ENCODE data around the gene KIF20A.
"Not testable (repeated sequence)": the region's sequence is repeated elsewhere in the genome, so short reads cannot be mapped to it uniquely, and the experiment has no call there.

Gene KIF20A

DNA sequence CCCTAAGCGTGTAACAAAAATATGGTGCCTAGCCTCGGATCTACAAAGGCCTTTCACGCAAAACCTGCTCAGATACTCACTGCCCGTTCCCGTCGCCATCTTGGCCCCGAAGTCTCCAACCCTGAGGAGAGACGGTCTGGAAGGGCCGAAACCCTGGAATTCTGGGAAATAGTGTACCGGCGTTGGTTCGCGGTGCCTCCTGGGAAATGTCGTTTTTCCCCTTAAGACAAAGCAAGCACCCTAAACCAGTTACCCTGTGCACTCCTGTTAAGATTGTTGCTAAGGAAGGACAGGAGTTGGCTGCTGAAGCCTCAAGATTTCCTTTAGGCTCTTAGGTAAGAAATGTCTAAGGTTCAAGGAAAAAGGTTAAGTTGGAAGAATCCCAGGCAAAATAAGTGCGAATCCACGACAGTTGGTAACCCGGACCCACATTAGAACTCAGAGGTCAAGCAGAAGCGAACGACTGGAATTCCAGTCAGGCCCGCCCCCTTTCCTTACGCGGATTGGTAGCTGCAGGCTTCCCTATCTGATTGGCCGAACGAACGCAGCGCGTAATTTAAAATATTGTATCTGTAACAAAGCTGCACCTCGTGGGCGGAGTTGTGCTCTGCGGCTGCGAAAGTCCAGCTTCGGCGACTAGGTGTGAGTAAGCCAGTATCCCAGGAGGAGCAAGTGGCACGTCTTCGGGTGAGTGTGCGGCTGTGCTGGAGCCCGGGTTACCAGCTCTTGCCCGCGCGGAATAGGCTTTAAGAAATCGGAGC, at the start of gene KIF20A, which contains the start of gene BRD8:
Gene KIF20A, plus strand, starts transcription at position 597 of the 761 bp plus-strand sequence. CDS start 569 bp downstream, outside the sequence.
Gene BRD8, minus strand, starts transcription at position 115 of the 761 bp plus-strand sequence. Its CDS starts 16 bp downstream, at position 99.
- DNase-seq (ENCODE audit: low read depth, low spot score), result peak; percentile 89

- DNase-seq (ENCODE audit: low read depth, low spot score), result no peak
These were observed 49.6 kb upstream of the KIF20A start for GRCh38 chr5:138129347-138129746.

DNA sequence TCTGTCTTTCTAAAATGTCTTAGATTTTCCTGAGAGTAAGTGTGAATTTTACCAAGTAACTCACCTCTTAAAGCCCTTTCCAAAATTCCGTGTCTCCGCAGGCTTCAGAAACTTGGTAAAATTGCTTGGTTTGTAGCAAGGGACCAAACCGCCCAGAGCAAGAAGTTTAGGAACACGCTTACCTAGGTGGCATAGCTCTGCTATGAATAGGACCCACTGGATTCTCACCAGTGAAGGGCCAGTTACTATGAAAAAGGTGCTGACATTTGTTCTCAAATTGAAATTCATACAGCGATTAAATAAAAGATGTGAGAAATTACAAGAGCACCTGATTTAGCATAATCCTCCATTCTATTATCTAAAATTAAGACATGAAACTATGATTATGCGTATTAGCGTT, 46.4 kb upstream of the KIF20A start:
- DNase-seq (ENCODE audit: low read depth, low spot score), result no peak

DNA sequence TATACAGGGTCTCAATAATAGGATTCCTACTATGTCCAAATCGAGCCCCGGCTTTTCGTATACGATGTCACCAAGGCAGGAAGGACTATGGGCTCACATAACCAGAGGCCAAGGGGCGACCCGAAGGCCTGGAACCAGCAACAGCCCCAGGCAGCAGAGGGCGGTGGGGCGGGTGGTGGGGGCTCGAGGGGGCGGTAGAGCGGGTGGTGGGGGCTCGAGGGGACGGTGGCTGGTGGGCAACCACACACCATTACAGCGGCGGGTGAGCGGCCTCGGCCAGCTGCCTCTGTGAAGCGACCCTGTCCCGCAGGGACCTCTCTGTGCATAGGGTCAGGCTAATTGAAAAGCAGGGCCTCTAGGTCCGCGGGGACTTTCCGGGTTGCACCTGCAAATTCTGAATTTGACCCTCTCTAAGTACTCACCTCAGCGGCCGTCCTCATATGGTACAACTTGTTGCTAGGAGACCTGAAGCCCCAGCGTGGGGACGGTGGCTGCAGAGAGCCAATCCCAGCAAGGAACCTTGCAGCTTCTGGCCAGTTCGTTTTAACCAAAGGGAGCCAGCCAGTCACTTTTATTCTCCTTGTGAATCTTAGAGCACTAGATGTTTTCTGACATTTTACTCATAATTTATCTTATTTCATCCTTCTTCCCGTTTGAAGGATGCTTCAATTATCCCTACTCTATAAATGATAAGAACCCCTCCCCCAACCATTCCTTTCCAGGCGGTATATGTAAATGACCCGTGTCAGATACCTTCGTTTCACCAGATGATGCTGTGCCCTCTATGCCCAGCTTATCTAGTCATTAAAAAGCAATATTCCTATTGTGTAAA, 39.7 kb upstream of the KIF20A start, which contains the start of gene NME5:
Gene NME5, minus strand, starts transcription at position 480 of the 832 bp plus-strand sequence. CDS start 648 bp downstream, outside the sequence.
- peak; percentile 22 for DNase-seq (ENCODE audit: low read depth, low spot score)

DNA sequence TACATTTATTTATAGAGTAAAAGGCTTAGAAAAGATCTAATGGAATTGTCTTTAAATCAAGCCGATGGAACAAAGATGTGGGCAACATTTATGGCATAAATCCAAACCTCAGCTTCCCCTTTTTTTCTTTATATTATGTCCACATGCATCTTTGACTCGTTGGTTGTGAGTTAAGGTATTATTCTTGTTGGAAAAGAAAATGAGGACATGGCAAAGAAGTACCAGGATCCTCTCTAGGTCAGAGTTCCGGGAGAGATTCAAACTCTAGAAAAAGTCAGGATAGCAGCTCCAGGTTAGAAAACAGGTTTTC, 39.2 kb upstream of the KIF20A start:
- DNase-seq (ENCODE audit: low read depth, low spot score), result no peak

DNA sequence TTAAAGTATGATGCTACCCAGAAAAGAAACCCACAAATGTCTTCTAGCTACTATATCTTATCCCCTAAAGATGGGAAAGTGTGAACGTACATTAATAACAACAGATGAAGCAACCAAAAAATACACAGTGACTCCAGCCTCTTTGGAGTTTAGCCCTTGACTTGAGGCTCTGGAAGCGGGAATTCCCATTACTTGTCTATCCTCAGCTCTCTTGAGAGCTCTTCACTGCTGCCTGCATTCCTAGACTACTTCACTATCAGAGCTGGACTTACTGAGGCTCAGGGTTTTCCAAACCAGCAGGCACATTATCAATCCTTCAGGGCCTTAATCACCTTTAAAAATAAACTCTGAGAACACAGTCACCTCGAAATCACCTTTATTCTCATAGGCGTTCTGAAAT, 38.6 kb upstream of the KIF20A start:
- no peak for DNase-seq (ENCODE audit: low read depth, low spot score)

DNA sequence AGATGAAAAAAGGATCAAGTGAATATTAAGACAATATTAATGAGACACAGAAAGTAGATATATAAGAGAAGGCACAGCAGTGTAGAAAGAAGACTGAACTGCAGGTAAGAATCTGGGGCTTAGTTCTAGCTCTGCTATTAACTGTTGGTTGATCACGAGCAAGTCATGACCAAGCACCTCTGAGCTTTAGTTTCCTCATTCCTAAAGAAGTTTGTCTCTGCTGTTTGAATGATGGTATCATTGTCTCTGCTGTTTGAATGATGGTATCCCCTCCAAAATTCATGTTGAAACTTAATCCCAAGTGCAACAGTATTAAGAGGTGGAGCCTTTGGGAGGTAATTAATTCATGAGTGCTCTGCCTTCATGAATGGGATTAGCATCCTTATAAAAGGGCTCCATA, 37.2 kb upstream of the KIF20A start:
- no peak for DNase-seq (ENCODE audit: low read depth, low spot score)

DNA sequence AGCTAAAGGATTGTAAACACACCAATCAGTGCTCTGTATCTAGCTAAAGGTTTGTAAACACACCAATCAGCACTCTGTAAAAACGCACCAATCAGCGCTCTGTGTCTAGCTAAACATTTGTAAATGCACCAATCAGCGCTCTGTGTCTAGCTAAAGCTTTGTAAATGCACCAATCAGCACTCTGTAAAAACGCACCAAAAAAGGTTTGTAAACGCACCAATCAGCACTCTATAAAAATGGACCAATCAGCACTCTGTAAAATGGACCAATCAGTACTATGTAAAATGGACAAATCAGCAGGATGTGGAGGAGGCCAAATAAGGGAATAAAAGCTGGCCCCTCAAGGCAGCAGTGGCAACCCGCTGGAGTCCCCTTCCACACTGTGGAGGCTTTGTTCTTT, 35.3 kb upstream of the KIF20A start:
- DNase-seq (ENCODE audit: low read depth, low spot score), result not testable (repeated sequence)

DNA sequence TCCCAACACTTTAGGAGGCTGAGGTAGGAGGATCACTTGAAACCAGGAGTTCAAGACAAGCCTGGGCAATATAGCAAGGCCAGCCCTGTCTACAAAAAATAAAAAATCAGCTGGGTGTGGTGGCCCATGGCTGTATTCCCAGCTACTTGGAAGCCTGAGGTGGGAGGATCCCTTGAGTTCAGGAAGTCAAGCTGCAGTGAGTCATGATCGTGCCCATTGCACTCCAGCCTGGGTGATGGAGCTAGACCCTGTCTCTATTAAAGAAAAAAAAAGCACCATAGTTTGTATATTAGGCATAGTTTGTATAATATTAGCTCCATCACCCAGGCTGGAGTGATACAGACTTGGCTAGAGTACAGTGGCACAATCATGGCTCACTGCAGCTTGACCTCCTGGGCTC, 30.1 kb upstream of the KIF20A start:
- no peak for DNase-seq (ENCODE audit: low read depth, low spot score)

DNA sequence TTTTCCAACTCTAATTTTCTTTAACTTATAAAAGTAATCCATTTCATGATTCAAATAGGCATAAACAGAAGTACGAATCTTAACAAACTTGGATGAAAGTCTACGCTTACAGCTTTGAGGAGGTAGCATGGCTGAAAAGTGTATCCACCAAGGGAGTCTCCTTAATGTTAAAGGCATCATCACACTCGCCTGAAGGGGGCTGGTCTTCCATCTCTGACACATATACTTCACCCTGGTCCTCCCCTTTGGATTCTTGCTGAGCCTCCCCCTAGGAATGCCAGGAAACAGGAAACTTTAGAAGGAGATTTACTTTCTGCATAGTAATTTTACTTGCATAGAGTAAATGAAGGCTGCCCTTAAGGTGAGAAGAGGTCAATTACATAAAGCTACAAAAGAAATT, 29.4 kb upstream of the KIF20A start:
- DNase-seq (ENCODE audit: low read depth, low spot score), result no peak

DNA sequence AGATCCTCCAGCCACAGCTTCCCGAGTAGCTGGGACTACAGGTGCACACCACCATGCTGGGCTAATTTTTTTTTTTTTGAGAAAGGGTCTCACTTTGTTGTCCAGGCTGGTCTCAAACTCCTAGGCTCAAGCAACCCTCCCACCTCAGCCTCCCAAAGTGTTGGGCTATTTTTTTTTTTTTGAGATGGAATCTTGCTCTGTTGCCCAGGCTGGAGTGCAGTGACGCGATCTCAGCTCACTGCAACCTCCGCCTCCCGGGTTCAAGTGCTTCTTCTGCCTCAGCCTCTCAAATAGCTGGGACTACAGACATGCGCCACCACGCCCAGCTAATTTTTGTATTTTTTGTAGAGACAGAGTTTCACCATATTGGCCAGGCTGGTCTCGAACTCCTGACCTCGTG, 22.9 kb upstream of the KIF20A start:
- DNase-seq (ENCODE audit: low read depth, low spot score), result not testable (repeated sequence)

- no peak for DNase-seq (ENCODE audit: low read depth, low spot score)
These were observed 21.3 kb upstream of the KIF20A start for GRCh38 chr5:138157626-138158025.

DNA sequence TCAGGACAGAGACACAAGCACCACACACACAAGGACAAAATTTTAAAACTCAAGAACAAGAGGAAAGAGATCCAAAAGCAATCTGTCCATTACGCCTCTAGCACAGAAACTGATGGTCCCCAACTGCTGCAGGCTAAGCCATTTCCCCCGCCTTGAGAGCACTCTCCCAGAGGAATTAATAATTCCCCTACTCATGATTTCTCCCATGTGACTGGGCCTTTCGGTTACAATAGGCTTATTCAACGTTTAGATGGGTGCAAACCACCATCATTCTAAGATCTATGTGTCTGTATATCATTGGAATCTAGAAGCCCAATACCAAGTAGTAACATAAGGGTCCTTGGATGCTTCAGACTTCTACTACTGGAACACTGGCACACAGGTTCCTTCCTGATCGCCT, 19.2 kb upstream of the KIF20A start:
- no peak for DNase-seq (ENCODE audit: low read depth, low spot score)

DNA sequence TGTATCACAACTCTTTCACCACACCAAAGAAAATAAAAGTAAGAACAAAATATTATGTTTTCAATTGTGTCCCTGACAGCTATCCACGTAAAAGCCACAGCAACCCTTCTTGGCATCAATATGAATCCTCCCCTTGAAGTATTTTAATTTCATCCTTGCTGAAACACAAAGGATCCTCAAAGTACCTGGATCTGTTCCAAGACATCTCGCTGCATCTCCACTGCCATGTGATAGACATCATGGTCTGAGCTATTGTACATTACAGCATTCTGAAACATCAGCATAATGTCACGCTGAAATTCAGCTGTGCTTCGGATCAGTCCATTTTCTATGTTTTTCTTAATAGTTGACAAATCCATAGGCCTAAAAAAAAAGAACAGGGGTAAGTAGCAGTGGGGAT, 18.2 kb upstream of the KIF20A start:
- no peak for DNase-seq (ENCODE audit: low read depth, low spot score)

- no peak for DNase-seq (ENCODE audit: low read depth, low spot score)
These were observed 15.2 kb upstream of the KIF20A start for GRCh38 chr5:138163721-138164120.

DNA sequence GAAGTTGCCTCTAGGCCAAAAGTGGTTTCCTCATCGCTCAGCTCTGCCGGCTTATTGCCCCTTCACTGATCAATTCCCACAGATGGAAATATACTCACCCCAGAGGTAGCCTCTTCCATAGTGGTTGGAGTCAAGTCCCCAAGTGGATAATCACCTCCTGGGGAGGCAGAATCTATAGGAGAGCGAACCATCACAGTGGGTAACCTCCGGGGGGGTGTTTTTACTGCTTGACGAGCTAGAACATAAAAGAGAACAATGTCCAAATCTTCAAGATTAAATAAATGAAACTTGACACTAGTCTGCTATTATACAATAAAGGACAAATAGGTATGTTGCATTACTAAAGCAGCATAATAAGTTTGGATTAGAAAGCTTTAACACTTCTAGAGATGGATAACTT, 9.8 kb upstream of the KIF20A start:
- no peak for DNase-seq (ENCODE audit: low read depth, low spot score)

- no peak for DNase-seq (ENCODE audit: low read depth, low spot score)
These were observed 8.6 kb upstream of the KIF20A start for GRCh38 chr5:138170299-138170698.

GRCh38 chr5:138177941-138178515, 884 bp upstream of the KIF20A start:
- DNase-seq (ENCODE audit: low read depth, low spot score), result no peak

DNA sequence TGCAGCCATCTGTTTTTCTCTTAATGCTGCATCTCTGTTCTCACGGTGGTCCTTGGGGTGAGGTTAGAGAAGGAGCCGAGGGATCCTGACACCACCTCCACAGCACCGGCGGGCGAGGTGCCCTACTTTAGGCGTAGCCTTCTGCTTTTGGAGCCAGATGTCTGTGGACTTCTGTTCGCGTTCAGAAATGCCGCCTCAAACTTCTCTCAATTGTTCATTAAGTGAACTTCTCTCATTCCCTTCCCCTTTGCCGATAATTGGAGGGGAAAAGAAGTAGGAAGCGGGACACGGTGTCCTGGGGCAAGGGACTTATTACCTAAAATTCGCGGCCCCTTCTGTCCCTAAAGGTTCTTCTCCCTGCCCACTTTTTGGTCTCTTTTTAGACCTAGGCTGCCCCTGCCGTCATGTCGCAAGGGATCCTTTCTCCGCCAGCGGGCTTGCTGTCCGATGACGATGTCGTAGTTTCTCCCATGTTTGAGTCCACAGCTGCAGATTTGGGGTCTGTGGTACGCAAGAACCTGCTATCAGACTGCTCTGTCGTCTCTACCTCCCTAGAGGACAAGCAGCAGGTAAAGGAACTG, 455 bp downstream of the KIF20A start:
- no peak for DNase-seq (ENCODE audit: low read depth, low spot score)

DNA sequence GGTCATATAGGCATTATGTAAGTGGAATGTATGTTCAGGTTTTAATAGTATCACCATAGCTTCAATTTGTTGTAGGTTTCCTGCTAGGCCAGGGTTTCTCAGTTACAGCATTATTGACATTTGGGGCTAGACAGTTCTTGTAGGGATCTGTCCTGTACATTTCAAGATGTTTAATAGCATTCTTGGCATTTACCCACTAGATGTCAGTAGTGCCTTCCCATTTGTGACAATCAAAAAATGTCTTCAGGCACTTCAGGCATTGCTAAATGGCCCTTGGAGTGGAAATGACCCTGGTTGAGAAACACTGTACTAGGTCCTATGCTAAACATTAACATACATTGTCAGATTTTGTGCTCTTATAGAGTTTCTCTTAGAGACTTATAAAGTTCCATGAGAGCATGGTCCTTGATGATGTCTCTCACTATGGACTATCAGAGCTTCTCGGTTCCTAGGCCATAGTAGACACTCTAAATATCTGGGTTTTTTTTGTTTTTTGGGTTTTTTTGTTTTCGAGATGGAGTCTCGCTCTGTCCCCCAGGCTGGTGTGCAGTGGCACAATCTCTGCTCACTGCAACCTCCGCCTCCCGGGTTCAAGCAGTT, 1.4 kb downstream of the KIF20A start:
- DNase-seq (ENCODE audit: low read depth, low spot score), result peak; percentile 38

DNA sequence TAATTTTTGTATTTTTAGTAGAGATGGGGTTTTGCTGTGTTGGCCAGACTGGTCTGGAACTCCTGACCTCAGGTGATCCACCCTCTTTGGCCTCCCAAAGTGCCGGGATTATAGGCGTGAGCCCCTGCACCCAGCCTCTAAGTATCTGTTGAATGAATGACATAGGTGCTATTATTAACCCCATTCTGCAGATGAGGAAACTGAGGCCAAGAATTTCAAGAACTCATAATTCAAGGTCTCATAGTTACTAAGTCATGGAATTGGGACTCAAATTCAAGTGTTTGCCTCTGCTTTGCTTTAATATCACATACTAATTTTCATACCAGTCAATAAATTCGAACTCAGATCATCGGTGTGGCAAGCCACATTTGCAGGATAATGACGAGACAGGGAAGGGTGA, 1.9 kb downstream of the KIF20A start:
- no peak for DNase-seq (ENCODE audit: low read depth, low spot score)

- no peak for DNase-seq (ENCODE audit: low read depth, low spot score)
These were observed 3.9 kb downstream of the KIF20A start for GRCh38 chr5:138182808-138183207.

Measured in brain pericyte (primary cell).